Chondrocyte (in vitro differentiated cells): ENCODE measurements around the gene PIBF1. TPM values are rescaled to one million over a fixed set of nuclear protein-coding genes. Genes with fewer than 3 reads are reported as not detected.

Source experiments
- DNase-seq: peaks from one replicate; pipeline ENCODE4 v3.0.0; 2021; ENCODE audit warnings: mixed read lengths, low spot score
- H3K27ac Mint-ChIP-seq: one replicate; pipeline ENCODE4 v1.8.0; 2021; ENCODE audit warnings: mild to moderate bottlenecking, moderate library complexity, mixed read lengths; ENCODE audit not compliant: unreplicated experiment
- H3K27me3 Mint-ChIP-seq: 2 replicates; pipeline ENCODE4 v1.8.0; 2021; ENCODE audit warnings: low read depth, mixed read lengths
- H3K36me3 Mint-ChIP-seq: 2 replicates; pipeline ENCODE4 v1.8.0; 2021; ENCODE audit warnings: low read depth, mixed read lengths
- H3K4me1 Mint-ChIP-seq: 2 replicates; pipeline ENCODE4 v1.8.0; 2021; ENCODE audit warnings: low read depth, mild to moderate bottlenecking, mixed read lengths
- H3K4me3 Mint-ChIP-seq: one replicate; pipeline ENCODE4 v1.8.0; 2021; ENCODE audit warnings: mild to moderate bottlenecking, moderate library complexity, mixed read lengths; ENCODE audit not compliant: unreplicated experiment
- H3K9me3 Mint-ChIP-seq: 2 replicates; pipeline ENCODE4 v1.8.0; 2021; ENCODE audit warnings: low read depth, mixed read lengths
- total RNA-seq: library from RNA; stranded (reverse); gene quantifications from 3 replicates; pipeline ENCODE4 v1.2.1, GENCODE V29; 2021
- TF ChIP-seq, protein P1 (sequence below): fragments of 200-600 bp; sonication (generic); IDR thresholded peaks from 2 replicates; pipeline ENCODE4 v1.5.0; 2021; ENCODE audit warnings: antibody characterized with exemption, mild to moderate bottlenecking, moderate library complexity

Gene PIBF1
- total RNA-seq, 1 donor from 2014 or later: 18.2 TPM

DNA sequence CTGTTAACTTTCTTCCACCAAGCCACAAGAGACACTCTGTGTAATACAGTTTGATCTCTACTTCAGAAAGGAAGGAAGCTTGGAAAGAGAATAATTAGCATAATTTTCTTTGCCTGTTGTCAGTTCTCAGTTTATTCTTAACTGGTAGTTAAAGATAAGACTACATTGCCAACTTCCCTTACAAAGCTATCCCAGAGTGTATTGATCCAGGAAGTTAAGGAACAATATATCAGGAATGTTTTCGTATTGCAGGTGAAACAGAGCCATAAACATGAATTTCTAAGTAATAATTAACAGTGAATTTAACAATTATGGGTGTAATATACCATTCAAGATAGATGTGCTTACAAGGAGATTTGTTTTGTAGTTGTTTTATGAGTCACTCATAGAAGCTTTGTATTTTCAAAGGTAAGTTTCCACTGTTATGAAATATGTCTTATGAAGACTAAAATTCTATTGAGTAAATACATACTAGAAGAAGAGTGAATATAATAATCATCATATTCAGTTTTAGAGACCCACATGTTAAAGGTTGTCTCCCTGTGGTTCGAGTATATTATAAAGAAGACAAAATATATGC, 188.5 kb downstream of the PIBF1 start:
- H3K4me3 Mint-ChIP-seq: no peak overlapping the region
- TF ChIP-seq, protein P1, sequence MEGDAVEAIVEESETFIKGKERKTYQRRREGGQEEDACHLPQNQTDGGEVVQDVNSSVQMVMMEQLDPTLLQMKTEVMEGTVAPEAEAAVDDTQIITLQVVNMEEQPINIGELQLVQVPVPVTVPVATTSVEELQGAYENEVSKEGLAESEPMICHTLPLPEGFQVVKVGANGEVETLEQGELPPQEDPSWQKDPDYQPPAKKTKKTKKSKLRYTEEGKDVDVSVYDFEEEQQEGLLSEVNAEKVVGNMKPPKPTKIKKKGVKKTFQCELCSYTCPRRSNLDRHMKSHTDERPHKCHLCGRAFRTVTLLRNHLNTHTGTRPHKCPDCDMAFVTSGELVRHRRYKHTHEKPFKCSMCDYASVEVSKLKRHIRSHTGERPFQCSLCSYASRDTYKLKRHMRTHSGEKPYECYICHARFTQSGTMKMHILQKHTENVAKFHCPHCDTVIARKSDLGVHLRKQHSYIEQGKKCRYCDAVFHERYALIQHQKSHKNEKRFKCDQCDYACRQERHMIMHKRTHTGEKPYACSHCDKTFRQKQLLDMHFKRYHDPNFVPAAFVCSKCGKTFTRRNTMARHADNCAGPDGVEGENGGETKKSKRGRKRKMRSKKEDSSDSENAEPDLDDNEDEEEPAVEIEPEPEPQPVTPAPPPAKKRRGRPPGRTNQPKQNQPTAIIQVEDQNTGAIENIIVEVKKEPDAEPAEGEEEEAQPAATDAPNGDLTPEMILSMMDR: no peak
- no peaks in the 10 kb centered on the region for H3K9me3 Mint-ChIP-seq
- H3K4me1 Mint-ChIP-seq: no peaks in the 10 kb centered on the region
- H3K27me3 Mint-ChIP-seq: no peaks in the 10 kb centered on the region
- H3K27ac Mint-ChIP-seq: no peak overlapping the region
- H3K36me3 Mint-ChIP-seq: peaks cover 3% of the 10 kb centered on the region
- no peak for DNase-seq

DNA sequence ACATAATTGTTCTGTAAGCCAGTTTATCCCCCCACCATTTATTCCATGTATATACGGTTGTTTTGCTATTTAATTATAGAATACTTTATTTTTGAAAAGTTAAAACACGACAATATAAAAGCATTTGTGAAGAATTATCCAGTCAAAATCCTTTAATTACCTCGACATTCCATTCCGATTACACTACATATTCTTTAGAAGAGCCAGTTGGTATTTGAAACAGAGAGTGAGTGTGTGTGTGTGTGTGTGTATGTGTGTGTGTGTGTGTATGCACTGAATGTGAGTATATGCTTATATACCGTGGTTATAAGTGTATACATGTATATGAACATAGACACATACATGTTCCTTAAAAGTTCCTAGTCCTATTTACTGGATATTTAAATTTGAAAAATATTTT, 189.0 kb downstream of the PIBF1 start:
- DNase-seq: no peak
- H3K27me3 Mint-ChIP-seq: no peaks in the 10 kb centered on the region
- TF ChIP-seq, protein P1: no peak
- no peaks in the 10 kb centered on the region for H3K4me1 Mint-ChIP-seq
- H3K9me3 Mint-ChIP-seq: no peaks in the 10 kb centered on the region
- H3K4me3 Mint-ChIP-seq: no peak overlapping the region
- H3K36me3 Mint-ChIP-seq: peaks cover 8% of the 10 kb centered on the region
- H3K27ac Mint-ChIP-seq: no peak overlapping the region

DNA sequence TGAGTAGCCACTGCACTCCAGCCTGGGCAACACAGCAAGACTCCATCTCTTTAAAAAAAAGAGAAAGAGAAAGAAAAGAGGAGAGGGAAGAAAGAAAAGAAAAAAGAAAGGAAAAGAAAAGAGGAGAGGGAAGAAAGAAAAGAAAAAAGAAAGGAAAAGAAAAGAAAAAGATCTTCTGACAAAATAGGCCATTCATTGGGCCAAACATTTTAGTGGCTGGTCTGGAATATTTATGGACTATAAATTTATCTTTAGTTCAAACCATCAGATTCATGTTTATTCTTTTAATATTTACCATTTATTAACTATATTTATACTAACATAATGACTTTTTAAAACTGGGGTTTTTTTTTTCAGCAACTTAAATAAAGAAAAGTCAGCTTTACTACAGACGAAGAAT, 191.3 kb downstream of the PIBF1 start:
- H3K36me3 Mint-ChIP-seq: peaks cover 11% of the 10 kb centered on the region
- no peak overlapping the region for H3K4me3 Mint-ChIP-seq
- H3K27ac Mint-ChIP-seq: no peak overlapping the region
- DNase-seq: no peak
- H3K9me3 Mint-ChIP-seq: no peaks in the 10 kb centered on the region
- TF ChIP-seq, protein P1: no peak
- H3K4me1 Mint-ChIP-seq: no peaks in the 10 kb centered on the region
- H3K27me3 Mint-ChIP-seq: no peaks in the 10 kb centered on the region

DNA sequence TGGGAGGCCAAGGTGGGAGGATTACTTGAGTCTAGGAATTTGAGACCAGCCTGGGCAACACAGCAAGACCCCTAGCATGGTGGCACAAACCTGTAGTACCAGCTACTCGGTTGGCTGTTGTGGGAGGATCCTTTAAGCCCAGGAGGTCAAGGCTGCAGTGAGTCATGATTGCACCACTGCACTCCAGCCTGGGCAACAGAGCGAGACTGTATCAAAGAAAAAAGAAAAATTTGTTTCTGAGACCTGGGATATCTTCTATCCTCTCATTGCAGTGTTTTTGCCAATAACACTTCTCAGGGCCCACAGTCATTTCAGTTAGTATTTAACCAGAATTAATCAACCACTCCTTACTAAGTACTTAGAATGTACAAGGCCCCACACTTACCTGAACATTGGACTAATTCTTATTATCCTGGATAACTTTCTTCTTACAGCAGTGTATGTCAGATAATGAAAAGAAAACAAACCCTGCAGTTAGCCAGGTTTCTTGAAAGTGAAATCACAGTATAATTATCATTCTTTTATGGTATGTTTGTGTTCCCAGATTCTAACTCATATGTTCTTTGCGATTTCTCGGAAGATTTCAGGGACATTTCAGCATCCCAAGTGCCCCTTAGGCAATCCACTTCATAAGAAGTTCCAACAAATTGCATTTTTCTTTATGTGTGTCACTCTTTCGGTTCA, 201.3 kb downstream of the PIBF1 start:
- H3K36me3 Mint-ChIP-seq: no peaks in the 10 kb centered on the region
- H3K27me3 Mint-ChIP-seq: no peaks in the 10 kb centered on the region
- peaks cover 22% of the 10 kb centered on the region for H3K4me1 Mint-ChIP-seq
- TF ChIP-seq, protein P1: no peak
- no peak for DNase-seq
- no peak overlapping the region for H3K4me3 Mint-ChIP-seq
- peak overlapping the region; percentile 96 for H3K27ac Mint-ChIP-seq
- no peaks in the 10 kb centered on the region for H3K9me3 Mint-ChIP-seq

DNA sequence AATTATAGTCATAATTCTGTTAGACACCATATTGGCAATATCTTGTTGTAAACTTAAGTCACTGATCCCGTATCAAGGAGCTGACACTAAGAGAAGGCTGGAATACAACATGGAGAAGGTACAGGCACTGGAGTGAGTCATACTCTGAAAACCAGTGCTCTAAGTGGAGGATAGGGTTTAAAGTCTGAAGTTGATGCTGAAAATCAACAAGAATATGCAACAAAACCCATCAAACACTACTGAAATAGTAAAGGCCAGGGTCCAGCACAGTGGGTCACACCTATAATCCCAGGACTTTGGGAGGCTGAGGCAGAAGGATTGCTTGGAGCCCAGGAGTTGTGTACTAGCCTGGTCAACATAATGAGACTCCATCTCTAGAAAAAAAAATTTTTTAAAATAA, 203.7 kb downstream of the PIBF1 start:
- no peak overlapping the region for H3K4me3 Mint-ChIP-seq

More for the DNA sequence above, 203.7 kb downstream of the PIBF1 start:
- Mint-ChIP-seq H3K9me3 (no peaks in the 10 kb centered on the region), H3K36me3 (no peaks in the 10 kb centered on the region), H3K27ac (no peak overlapping the region), H3K4me1 (peaks cover 22% of the 10 kb centered on the region), H3K27me3 (no peaks in the 10 kb centered on the region)
- TF ChIP-seq, protein P1: no peak
- DNase-seq: no peak
